ENCODE data around the gene MOGAT2.
"Not testable (repeated sequence)": the region's sequence is repeated elsewhere in the genome, so short reads cannot be mapped to it uniquely, and the experiment has no call there.

DNA sequence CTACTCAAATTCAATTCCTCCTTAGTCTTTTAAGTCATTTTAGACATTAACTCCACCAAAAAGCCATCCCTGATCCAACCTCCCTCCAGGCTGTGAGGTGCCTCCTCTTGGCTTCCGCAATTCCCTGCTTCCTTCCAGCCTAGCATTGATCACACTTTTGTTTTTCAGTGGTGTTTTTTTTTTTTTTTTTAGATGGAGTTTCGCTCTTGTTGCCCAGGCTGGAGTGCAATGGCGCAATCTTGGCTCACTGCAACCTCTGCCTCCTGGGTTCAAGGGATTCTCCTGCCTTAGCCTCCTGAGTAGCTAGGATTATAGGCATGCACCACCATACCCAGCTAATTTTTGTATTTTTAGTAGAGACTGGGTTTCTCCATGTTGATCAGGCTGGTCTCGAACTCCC, 25.5 kb downstream of the MOGAT2 start:
- TF ChIP-seq, protein P1, sequence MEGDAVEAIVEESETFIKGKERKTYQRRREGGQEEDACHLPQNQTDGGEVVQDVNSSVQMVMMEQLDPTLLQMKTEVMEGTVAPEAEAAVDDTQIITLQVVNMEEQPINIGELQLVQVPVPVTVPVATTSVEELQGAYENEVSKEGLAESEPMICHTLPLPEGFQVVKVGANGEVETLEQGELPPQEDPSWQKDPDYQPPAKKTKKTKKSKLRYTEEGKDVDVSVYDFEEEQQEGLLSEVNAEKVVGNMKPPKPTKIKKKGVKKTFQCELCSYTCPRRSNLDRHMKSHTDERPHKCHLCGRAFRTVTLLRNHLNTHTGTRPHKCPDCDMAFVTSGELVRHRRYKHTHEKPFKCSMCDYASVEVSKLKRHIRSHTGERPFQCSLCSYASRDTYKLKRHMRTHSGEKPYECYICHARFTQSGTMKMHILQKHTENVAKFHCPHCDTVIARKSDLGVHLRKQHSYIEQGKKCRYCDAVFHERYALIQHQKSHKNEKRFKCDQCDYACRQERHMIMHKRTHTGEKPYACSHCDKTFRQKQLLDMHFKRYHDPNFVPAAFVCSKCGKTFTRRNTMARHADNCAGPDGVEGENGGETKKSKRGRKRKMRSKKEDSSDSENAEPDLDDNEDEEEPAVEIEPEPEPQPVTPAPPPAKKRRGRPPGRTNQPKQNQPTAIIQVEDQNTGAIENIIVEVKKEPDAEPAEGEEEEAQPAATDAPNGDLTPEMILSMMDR (IDR thresholded peaks at IDR 0.05; ENCODE audit: poor library complexity): not testable (repeated sequence)
- not testable (repeated sequence) for TF ChIP-seq EZH2 (IDR thresholded peaks at IDR 0.05; ENCODE audit: borderline replicate concordance)

All from hepatocyte (in vitro differentiated cells).